OCI-M1 (cell line): ENCODE measurements around the gene LHPP.

Source experiments
- DNase-seq: peaks from one replicate; lab custom pipeline; 2025; lab: John Stamatoyannopoulos, UW

Gene LHPP

GRCh38 chr10:124595143-124595883 lies 133.7 kb downstream of the LHPP start:
- DNase-seq = peak; percentile 55

- no peak for DNase-seq
Measured at GRCh38 chr10:124596116-124596785, 134.6 kb downstream of the LHPP start.

DNA sequence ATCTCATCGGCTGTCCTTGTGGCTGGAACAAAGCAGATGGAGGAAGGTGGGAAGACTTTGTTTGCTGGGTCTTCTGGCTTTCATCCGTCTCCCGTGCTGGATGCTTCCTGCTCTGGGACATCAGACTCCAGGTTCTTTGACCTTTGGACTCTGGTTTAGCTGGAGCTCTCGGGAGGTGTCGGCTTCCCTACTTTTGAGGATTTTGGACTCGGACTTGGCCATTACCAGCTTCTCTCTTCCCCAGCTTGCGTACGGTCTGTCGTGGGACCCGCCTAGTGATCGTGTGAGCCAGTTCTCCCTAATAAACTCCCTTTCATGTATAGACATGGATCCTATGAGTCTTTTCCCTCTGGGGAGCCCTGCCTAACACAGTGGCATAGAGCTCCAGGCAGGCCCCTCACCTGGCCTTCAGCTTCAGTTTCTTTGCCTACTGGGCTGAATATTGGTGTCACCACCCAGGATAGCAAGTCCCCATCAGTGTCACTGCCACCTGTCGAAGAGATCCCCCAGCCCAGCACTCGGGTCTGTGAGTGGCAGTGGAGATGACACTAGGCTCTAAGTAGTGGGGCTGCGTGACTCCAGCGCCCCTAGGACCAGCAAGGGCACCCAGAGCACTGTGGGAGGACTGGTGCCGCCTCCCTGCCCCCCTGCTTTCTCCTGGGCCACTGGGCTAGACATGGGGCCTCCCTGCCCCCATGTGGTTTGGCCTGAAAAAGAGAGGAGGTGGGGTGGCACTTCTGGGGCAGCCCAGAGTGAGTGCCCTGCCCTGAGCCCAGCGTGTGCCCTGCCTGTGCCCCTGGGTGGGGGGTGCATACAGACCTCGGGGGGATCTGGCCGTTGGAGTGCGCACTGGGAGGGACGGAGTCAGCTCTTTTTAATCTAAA lies 135.6 kb downstream of the LHPP start:
- DNase-seq = no peak

DNA sequence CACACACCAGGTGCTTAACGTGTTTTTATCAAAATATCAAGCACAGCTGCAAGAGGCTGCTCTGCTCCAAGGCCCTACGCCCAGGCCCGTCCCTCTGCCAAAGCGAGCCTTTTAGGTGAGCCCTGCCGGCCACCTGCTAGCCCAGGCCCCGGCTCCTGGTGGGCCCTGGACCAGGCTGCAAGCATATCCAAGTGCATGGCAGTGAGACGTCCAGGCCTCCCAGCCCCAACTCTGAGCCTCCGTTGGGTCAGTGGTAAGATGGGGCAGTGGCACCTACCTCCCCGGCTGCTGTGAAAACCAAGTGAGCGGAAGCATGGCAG lies 136.2 kb downstream of the LHPP start:
- no peak for DNase-seq

DNA sequence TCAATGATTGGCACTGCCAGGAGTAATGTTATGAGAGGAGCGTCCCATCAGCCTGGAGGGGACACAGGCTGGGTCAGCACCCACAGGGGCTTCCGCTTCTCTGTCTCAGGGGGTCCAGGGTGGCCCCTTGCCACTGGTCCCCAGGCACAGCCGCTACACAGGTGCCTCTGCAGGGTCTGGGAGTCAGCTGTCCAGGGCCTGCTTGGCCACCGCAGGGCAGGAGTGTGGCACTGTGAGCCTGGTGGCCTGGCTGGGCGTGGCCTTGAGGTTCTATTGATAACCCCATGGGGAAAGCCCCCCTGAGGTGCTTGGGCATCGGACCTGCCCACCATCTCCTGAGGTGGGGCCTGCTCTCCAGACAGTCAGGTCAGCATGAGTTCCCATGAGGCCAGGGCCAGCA lies 136.6 kb downstream of the LHPP start:
- no peak for DNase-seq

DNA sequence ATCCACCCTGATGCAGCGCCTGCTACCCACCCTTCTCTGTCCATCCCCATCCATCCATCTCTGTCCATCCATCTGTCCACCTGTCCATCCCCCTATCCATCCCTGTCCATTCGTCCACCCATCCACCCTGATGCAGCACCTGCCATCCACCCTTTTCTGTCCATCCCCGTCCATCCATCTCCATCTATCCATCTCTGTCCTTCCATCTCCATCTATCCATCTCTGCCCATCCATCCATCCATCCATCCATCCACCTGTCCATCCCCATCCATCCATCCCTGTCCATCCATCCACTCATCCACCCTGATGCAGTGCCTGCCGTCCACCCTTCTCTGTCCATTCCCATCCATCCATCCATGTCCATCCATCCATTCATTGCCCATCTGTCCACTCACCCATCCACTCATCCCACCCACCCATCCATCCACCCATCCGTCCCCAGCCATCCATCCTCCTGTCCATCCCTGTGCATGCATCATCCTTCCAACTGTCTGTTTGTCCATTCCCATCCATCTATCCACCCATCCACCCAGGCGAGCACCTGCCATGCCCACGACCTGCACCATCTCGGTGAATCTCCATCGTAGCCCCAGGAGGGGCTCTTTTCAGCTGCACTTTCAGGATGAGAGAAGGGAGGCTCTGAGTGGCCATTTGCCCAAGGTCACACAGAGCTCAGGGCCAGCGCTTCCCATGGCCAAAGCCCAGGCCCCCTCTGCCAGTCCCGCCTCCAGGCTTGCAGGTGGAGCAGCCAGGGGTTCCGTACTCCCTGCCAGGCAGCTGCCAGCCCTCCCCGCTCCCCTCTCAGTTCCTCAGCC lies 137.4 kb downstream of the LHPP start:
- DNase-seq = no peak

GRCh38 chr10:124599588-124600050 lies 138.0 kb downstream of the LHPP start:
- DNase-seq = no peak

GRCh38 chr10:124600051-124600880 lies 138.6 kb downstream of the LHPP start:
- no peak for DNase-seq

- DNase-seq = no peak
Measured at GRCh38 chr10:124601016-124601415, 139.4 kb downstream of the LHPP start.

- no peak for DNase-seq
Measured at GRCh38 chr10:124601431-124602120, 140.0 kb downstream of the LHPP start.

DNA sequence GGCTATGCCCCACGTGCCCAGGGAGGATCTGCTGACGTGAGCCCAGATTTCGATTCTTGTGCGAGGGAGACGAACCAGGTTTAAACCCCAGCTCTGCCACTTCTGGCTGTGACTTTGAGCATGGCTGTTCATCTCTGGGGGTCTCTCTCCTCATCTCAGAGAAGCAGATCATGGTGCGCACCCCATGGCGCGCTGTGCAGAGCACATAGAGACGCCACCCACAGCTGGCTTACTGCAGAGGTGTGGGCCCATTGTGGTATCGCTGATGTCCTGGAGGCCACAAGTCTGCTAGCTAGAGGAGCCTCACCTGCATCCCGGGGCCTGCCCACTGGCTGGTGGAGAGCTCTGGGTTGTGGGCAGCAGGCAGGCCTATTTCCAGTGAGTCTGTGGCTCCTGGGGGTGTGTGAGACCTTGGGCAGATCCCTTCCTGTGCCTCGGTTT lies 140.5 kb downstream of the LHPP start:
- DNase-seq = no peak

DNA sequence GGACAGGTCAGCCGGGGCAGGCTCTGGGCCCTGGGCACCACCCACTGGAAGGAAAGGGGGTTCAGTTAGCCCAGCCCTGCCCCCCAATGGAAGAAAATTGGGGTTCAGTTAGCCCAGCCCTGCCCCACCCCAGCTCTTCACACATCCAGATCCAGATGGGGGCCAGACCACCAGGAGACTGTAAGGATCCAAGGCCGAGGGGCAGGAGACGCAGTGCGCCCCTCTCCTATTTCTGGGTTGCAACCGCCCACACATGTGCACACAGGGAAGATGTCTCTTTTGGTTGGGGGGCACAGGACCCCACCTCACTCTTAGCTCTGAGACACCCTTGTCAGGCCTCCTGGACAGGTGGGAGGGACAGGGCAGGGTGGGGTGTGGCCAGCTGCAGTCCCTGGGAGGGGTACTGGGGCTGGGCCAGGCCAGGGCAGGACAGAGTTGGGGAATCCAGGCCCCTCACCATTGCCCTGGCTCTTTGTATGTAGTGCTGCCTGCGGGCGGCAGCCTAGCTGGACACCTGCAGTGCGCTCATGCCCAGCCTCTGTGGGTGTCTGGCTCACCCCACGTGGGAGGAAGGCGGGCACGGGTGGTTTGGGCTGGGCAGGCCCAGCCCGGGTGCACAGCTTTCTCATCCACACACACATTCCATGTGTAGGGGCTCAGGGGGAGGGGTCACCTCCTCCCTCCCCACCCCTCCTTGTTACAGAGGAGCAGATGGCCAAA lies 141.2 kb downstream of the LHPP start:
- no peak for DNase-seq

DNA sequence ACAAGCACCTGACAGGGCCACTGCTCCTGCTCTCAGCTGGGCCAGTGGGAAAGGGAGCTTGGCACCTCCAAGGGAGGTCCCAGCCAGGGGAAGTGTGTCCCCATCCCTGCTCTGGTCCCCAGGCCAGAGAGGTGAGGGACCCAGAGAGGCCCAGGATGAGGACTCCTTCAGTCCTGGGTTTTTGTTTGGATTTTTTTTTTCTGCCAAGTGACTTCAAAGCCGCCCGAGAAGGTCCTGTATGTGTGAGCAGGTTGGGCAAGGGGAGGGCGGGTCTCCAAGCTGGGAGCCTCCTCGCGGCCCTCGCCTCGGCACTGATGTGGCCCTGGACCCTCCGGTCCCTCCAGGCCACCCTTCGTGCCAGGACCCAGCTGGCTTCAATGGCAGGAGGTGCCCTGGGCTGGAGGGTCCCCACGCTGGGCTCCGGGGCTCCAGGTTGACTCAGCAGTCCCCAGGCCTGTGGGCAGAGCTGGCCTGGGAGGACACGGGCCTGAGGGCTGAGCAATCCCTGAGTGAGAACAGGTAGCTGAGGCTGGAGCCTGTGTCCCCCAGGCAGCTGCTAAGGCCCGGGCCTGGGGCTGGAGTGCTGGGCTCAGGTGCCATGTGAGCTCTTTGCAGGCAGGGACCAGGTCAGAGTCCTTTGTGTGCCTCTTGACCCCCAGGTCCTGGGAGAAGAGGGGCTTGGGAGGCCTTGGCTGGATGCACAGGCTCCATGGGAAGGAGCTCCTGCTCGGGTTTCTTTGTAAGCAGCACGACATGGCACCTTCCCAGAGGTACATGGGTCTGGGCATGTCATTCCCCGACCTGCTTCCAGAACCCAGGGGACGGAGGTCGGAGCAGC lies 142.0 kb downstream of the LHPP start:
- no peak for DNase-seq

GRCh38 chr10:124604214-124605000 lies 142.8 kb downstream of the LHPP start:
- DNase-seq = no peak

- no peak for DNase-seq
Measured at GRCh38 chr10:124605001-124605370, 143.4 kb downstream of the LHPP start.

DNA sequence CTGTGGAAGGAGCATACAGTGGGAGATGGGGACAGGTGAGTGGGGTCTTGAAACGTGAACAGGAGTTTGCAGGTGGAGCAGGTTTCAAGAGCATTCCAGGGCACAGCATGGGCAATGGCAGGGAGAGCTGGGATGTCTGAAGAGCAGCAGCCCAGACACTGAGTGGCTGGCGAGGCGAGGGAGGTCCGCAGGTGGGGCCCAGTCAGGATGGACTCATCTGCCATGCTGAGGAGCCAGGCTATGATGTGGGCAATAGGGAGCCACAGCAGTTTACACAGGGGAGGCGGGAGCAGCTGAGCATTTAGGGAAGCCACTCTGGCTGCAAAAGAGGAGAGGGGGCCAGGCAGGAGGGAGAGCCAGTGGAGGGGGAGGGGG lies 143.8 kb downstream of the LHPP start:
- DNase-seq = no peak

GRCh38 chr10:124605856-124606812 lies 144.5 kb downstream of the LHPP start:
- no peak for DNase-seq
